Measurements from ENCODE around the gene BCAR3. TPM values are rescaled to one million over a fixed set of nuclear protein-coding genes. Genes with fewer than 3 reads are reported as not detected.
"Not testable (repeated sequence)": the region's sequence is repeated elsewhere in the genome, so short reads cannot be mapped to it uniquely, and the experiment has no call there.

The BCAR3 gene
- total RNA-seq, 2 donors from 2014 or later: 32.7 to 48.7 TPM

- no peak overlapping the region for H3K27ac ChIP-seq (ENCODE audit: low read depth, low read length)
- peaks cover 14% of the 10 kb centered on the region for H3K4me1 Mint-ChIP-seq
These were observed 17.4 kb upstream of the BCAR3 start for GRCh38 chr1:93699049-93699384.

GRCh38 chr1:93698329-93699048 is 16.9 kb upstream of the BCAR3 start:
- H3K9me3 ChIP-seq (ENCODE audit: control insufficient read depth, low read length): no peaks in the 10 kb centered on the region
- no peaks in the 10 kb centered on the region for H3K36me3 Mint-ChIP-seq (ENCODE audit: low read depth)
- H3K27ac ChIP-seq (ENCODE audit: low read depth, low read length): no peak overlapping the region
- H3K4me1 Mint-ChIP-seq: peaks cover 14% of the 10 kb centered on the region
- no peak overlapping the region for H3K27ac Mint-ChIP-seq
- no peak overlapping the region for H3K9ac ChIP-seq (ENCODE audit: extremely low read depth, low read length, poor library complexity, severe bottlenecking)
- H3K36me3 ChIP-seq (ENCODE audit: control insufficient read depth, insufficient read depth, low read length): no peaks in the 10 kb centered on the region
- H3K4me3 Mint-ChIP-seq: no peak overlapping the region
- H3K9me3 Mint-ChIP-seq: no peaks in the 10 kb centered on the region
- WGBS, 2 experiments (ENCODE audit: insufficient coverage in 1 of 2, insufficient read length in 1 of 2): 88 to 92% methylated on average over 3 to 7 of the region's 7 CpGs
- H3K4me3 ChIP-seq (ENCODE audit: low read length): no peak overlapping the region
- no peaks in the 10 kb centered on the region for H3K27me3 Mint-ChIP-seq (ENCODE audit: insufficient read depth)
- no peaks in the 10 kb centered on the region for H3K27me3 ChIP-seq (ENCODE audit: control insufficient read depth, insufficient read depth, low read length, poor library complexity, severe bottlenecking)
- H3K4me1 ChIP-seq (ENCODE audit: control insufficient read depth, insufficient read depth, low read length): no peaks in the 10 kb centered on the region
- no peak for TF ChIP-seq CTCF (conservative IDR thresholded peaks at IDR 0.05)
- DNase-seq: no peak

More at GRCh38 chr1:93699049-93699384, 17.4 kb upstream of the BCAR3 start:
- no peak for DNase-seq
- no peak overlapping the region for H3K4me3 Mint-ChIP-seq
- TF ChIP-seq CTCF (conservative IDR thresholded peaks at IDR 0.05): no peak
- Histone ChIP-seq H3K9ac (ENCODE audit: extremely low read depth, low read length, poor library complexity, severe bottlenecking) (no peak overlapping the region), H3K9me3 (ENCODE audit: control insufficient read depth, low read length) (no peaks in the 10 kb centered on the region), H3K27me3 (ENCODE audit: control insufficient read depth, insufficient read depth, low read length, poor library complexity, severe bottlenecking) (no peaks in the 10 kb centered on the region), H3K4me1 (ENCODE audit: control insufficient read depth, insufficient read depth, low read length) (no peaks in the 10 kb centered on the region), H3K4me3 (ENCODE audit: low read length) (no peak overlapping the region), H3K36me3 (ENCODE audit: control insufficient read depth, insufficient read depth, low read length) (no peaks in the 10 kb centered on the region)
- no peaks in the 10 kb centered on the region for H3K9me3 Mint-ChIP-seq
- WGBS, 2 experiments (ENCODE audit: insufficient coverage in 1 of 2, insufficient read length in 1 of 2): 84 to 92% methylated on average over 4 to 5 of the region's 5 CpGs
- no peaks in the 10 kb centered on the region for H3K27me3 Mint-ChIP-seq (ENCODE audit: insufficient read depth)
- H3K27ac Mint-ChIP-seq: no peak overlapping the region
- H3K36me3 Mint-ChIP-seq (ENCODE audit: low read depth): no peaks in the 10 kb centered on the region

- 87 to 100% methylated on average over 1 to 13 of the region's 13 CpGs for WGBS, 2 experiments (ENCODE audit: insufficient coverage in 1 of 2, insufficient read length in 1 of 2)
These were observed 15.9 kb upstream of the BCAR3 start for GRCh38 chr1:93697566-93697965.

More at GRCh38 chr1:93697566-93697965, 15.9 kb upstream of the BCAR3 start:
- H3K36me3 ChIP-seq (ENCODE audit: control insufficient read depth, insufficient read depth, low read length); H3K4me1 ChIP-seq (ENCODE audit: control insufficient read depth, insufficient read depth, low read length); H3K9me3 ChIP-seq (ENCODE audit: control insufficient read depth, low read length); H3K4me3 Mint-ChIP-seq; H3K27me3 ChIP-seq (ENCODE audit: control insufficient read depth, insufficient read depth, low read length, poor library complexity, severe bottlenecking); H3K9me3 Mint-ChIP-seq; H3K27ac ChIP-seq (ENCODE audit: low read depth, low read length); H3K4me3 ChIP-seq (ENCODE audit: low read length); H3K36me3 Mint-ChIP-seq (ENCODE audit: low read depth); DNase-seq; H3K27ac Mint-ChIP-seq; H3K27me3 Mint-ChIP-seq (ENCODE audit: insufficient read depth); H3K9ac ChIP-seq (ENCODE audit: extremely low read depth, low read length, poor library complexity, severe bottlenecking): not testable (repeated sequence)
- peaks cover 10% of the 10 kb centered on the region for H3K4me1 Mint-ChIP-seq
